Esophagus muscularis mucosa (tissue), 4 donors: ENCODE results near the gene CLGN.

Source experiments
- CTCF ChIP-seq, 3 experiments: fragments of 200-600 bp in 2 of 3; fragments of 450-650 bp in 1 of 3; sonication (generic) in 2 of 3; IDR thresholded peaks; one replicate each; pipeline ENCODE4 v1.5.1; 2017 to 2019; ENCODE audit warnings: antibody characterized with exemption in 3 of 3, mild to moderate bottlenecking in 2 of 3, moderate library complexity in 1 of 3
- EP300 ChIP-seq: sonication (generic); formaldehyde crosslinking; IDR thresholded peaks from one replicate; pipeline ENCODE4 v1.6.1; 2017; ENCODE audit warnings: antibody characterized with exemption
- POLR2A ChIP-seq: fragments of 450-650 bp; IDR thresholded peaks from one replicate; pipeline ENCODE4 v1.6.1; 2017; ENCODE audit warnings: antibody characterized with exemption, moderate library complexity, mild to moderate bottlenecking, low read depth
- POLR2AphosphoS5 ChIP-seq, 2 donors: sonication (generic); formaldehyde crosslinking; IDR thresholded peaks; one replicate each; pipeline ENCODE4 v1.6.1; 2017; ENCODE audit warnings: antibody characterized with exemption in 2 of 2

- TF ChIP-seq POLR2AphosphoS5 (IDR thresholded peaks at IDR 0.05) (no peak), CTCF (IDR thresholded peaks at IDR 0.05) (no peak), POLR2A (no peak), EP300 (no peak)
These were observed 27.3 kb downstream of the CLGN start for GRCh38 chr4:140400111-140400510.
